ENCODE results near the gene H1-8.

Gene H1-8

GRCh38 chr3:129575233-129575996 lies 32.4 kb downstream of the H1-8 start:
- DNase-seq, result no peak

- DNase-seq, result no peak
Measured at GRCh38 chr3:129575997-129576384, 33.0 kb downstream of the H1-8 start.

GRCh38 chr3:129576514-129577352 lies 33.8 kb downstream of the H1-8 start:
- DNase-seq, result no peak

GRCh38 chr3:129577366-129577765 lies 34.4 kb downstream of the H1-8 start:
- DNase-seq, result no peak

GRCh38 chr3:129577925-129578786 lies 35.2 kb downstream of the H1-8 start:
- no peak for DNase-seq

GRCh38 chr3:129579991-129580390 lies 37.0 kb downstream of the H1-8 start:
- DNase-seq, result no peak

- no peak for DNase-seq
Measured at GRCh38 chr3:129581623-129582022, 38.6 kb downstream of the H1-8 start.

GRCh38 chr3:129582799-129583198 lies 39.8 kb downstream of the H1-8 start:
- DNase-seq, result no peak

- no peak for DNase-seq
Measured at GRCh38 chr3:129583289-129583688, 40.3 kb downstream of the H1-8 start.

- no peak for DNase-seq
Measured at GRCh38 chr3:129584631-129585030, 41.7 kb downstream of the H1-8 start.

GRCh38 chr3:129585949-129586657 lies 43.1 kb downstream of the H1-8 start:
- DNase-seq, result no peak

- DNase-seq, result no peak
Measured at GRCh38 chr3:129586746-129587430, 43.9 kb downstream of the H1-8 start.

GRCh38 chr3:129587566-129588210 lies 44.7 kb downstream of the H1-8 start:
- no peak for DNase-seq

GRCh38 chr3:129590215-129590614 lies 47.2 kb downstream of the H1-8 start:
- DNase-seq, result no peak

GRCh38 chr3:129591932-129592331 lies 49.0 kb downstream of the H1-8 start:
- no peak for DNase-seq

GRCh38 chr3:129592381-129593131 lies 49.6 kb downstream of the H1-8 start:
- no peak for DNase-seq

GRCh38 chr3:129593230-129593594 lies 50.2 kb downstream of the H1-8 start:
- no peak for DNase-seq

GRCh38 chr3:129593595-129594339 lies 50.8 kb downstream of the H1-8 start:
- peak; percentile 90 for DNase-seq

- no peak for DNase-seq
Measured at GRCh38 chr3:129594409-129594808, 51.4 kb downstream of the H1-8 start.

GRCh38 chr3:129594907-129595390 lies 52.0 kb downstream of the H1-8 start:
- DNase-seq, result no peak

Measured in NCI-H1105 (cell line).